ENCODE measurements around the gene KRT12.
"Not testable (repeated sequence)": the region's sequence is repeated elsewhere in the genome, so short reads cannot be mapped to it uniquely, and the experiment has no call there.

The KRT12 gene

GRCh38 chr17:40841246-40841645 lies 25.8 kb downstream of the KRT12 start:
- no peak for DNase-seq

- no peak for DNase-seq
Observed at GRCh38 chr17:40839194-40839593, 27.8 kb downstream of the KRT12 start.

DNA sequence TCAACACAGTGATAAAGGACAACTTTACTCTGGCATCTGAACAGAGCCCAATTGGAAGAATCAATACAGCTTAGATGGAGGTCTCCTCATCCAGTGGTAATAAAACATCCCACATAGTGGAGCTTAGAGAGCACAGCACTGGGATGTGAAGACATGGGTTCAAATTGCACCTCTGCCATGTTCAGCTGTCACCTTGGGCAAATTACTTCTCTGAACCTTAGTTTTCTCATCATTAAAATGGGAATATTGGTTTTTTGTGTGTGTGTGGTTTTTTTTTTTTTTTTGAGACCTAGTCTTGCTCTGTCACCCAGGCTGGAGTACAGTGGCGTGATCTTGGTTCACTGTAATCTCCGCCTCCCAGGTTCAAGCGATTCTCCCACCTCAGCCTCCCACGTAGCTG lies 31.0 kb downstream of the KRT12 start:
- DNase-seq, result no peak

DNA sequence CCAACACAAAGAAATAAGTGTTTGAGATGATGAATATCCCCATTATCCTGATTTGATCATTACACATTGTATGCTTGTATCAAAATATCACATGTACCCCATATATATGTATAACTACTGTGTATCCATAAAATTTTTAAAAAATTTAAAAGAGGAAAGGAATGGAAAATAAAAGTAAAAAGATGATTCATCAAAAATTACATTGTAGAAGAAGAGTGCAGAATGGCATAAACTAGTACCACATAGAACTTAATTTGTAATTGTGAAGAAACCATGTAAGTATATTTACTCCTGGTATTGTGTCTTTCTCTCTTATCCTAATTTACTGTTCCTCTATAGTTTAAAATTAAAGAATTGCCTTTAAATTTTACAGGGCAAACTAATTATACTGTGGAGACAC lies 33.1 kb downstream of the KRT12 start:
- no peak for DNase-seq

- DNase-seq, result no peak
Observed at GRCh38 chr17:40832840-40833239, 34.2 kb downstream of the KRT12 start.

- no peak for DNase-seq
Observed at GRCh38 chr17:40830085-40830776, 36.8 kb downstream of the KRT12 start.

- DNase-seq, result no peak
Observed at GRCh38 chr17:40828454-40829044, 38.5 kb downstream of the KRT12 start.

GRCh38 chr17:40827746-40828453 lies 39.1 kb downstream of the KRT12 start:
- no peak for DNase-seq

DNA sequence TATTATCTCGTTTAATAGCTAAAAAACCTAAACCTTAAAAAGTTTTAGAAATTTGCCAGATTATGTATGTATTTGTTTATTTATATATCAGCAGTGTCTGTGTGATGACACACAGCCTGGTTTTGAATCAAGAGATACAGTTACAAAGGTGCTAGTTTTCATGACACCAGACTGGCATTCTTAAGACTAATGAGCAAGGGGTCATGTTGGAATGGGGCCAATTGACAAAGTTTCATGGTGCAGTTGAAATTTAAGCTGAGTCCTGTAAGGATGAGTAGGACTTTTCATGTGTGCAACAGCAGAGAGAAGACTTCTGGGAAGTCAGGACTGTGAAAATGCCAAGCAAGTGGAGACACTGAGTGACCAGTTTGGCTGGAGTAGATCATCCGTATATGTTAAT lies 41.4 kb downstream of the KRT12 start:
- DNase-seq, result no peak

DNA sequence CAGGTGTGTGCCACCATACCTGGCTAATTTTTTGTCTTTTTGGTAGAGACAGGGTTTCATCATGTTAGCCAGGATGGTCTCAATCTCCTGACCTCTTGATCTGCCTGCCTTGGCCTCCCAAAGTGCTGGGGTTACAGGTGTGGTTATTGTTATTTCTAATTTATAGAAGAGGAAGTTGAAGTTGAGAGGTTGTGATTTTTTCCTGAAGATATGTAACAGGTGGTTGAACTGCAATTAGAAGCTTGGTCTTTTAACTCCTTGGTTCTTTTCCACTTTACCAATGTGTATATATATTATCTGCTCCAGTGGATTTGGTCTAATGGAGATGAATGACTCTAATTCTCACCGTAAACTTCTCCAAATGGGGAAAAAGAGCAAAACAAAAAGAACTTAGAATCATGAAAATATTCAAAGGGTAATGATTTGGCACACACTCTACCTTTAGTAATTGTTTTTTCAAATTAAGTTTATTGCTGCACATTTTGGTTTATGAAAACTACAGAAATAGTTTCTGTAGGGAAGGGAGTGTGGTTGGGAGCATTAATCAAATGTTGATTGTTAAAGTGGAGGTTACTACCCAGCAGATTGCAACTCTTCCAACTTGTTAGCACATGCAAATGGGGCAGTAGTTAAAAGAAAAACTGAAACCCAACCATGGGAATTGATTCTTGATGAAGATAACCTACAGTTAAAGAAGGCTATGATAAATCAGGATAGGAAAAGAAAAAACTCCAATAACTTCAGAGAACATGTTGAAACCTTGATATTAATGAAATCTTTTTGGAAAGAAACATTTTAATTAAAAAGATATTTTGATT lies 42.8 kb downstream of the KRT12 start:
- DNase-seq, result no peak

- no peak for DNase-seq
Observed at GRCh38 chr17:40822132-40822812, 44.8 kb downstream of the KRT12 start, which contains the start of gene KRT10. Gene KRT10, minus strand, starts transcription at chr17:40822614. Its CDS starts 29 bp downstream, at chr17:40822585.

GRCh38 chr17:40821536-40821935 lies 45.5 kb downstream of the KRT12 start:
- no peak for DNase-seq

- DNase-seq, result no peak
Observed at GRCh38 chr17:40820228-40820838, 46.7 kb downstream of the KRT12 start.

- peak in 1 of 2 experiments; percentile 2 for DNase-seq
Observed at GRCh38 chr17:40819528-40820125, 47.4 kb downstream of the KRT12 start.

DNA sequence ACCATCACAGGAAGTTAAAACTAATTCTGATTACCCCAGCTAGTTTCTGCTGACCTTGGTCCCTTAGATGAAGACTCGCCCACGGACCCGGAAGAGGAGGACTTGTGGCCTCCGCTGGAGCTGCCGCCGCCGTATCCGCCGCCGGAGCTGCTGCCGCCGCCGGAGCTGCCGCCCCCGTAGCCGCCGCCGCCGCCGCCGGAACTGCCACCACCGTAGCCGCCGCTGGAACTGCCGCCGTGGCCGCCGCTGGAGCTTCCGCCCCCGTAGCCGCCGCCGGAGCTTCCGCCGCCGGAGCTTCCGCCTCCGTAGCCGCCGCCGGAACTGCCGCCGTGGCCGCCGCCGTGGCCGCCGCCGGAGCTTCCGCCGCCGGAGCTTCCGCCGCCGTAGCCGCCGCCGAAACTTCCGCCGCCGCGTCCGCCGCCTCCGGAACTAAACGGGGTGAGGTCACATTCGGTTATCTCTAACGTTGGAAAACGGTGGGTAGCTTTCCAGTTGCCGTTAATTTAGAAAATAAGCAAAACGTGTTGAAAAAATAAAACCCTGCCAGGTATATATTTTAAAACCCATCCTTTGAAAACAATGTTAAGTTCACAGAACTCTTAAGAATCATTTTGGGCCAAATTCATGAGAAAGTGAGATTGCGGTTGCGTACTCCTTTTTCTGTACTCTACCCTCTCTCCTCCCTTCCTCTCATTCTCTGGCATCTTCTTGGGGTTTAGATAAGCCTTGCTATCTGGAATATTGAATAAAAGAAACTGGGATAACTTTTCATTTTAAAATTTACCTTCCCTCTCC lies 48.1 kb downstream of the KRT12 start:
- peak; percentile 52 to 71 for DNase-seq

GRCh38 chr17:40818343-40818732 lies 48.7 kb downstream of the KRT12 start:
- no peak for DNase-seq

DNA sequence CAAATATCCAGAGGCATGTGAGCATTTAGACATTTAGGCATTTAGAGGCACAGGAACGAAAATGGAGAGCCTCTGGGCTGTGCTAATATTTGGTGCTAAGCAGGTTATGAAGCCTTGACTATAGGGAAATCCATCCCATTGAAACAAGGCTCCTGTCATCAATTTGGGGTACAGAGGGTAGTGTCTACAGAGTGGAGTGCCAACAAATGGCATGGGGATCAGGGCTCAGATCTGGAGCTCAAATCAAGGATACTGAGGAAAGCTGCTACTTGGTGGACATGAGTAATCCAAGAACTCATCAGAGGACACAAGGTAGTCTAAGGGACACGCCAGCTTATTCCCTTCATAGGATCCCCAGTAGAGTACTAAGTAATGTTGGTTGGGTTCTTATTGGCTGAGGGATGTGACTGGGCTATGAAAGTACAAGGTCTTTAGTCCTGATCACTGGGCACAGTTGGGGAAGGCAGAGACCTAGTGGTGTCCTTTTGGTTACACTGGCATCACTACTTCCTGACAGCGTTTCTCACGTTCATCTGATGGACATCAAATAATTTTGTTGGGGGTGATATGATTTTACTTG lies 49.8 kb downstream of the KRT12 start:
- DNase-seq, result no peak

GRCh38 chr17:40816569-40816968 lies 50.5 kb downstream of the KRT12 start:
- no peak for DNase-seq

DNA sequence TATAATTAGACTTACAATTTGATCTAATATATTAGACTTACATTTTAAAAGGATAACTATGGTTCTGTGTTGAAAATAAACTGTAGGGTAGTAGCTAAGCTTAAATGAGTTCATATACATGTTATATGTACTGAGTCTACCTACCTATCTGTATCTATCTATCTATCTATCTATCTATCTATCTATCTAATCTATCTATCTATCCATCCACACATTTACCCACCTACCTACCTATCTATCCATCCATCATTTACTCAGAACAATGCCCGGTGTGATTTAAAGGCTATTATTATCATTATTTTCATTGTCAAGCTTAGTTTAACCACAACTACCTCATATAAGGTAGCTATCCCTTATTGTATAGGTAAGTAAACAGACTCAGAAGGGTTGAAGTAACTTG lies 51.6 kb downstream of the KRT12 start:
- DNase-seq, result no peak

GRCh38 chr17:40814657-40815056 lies 52.4 kb downstream of the KRT12 start:
- not testable (repeated sequence) for DNase-seq

DNA sequence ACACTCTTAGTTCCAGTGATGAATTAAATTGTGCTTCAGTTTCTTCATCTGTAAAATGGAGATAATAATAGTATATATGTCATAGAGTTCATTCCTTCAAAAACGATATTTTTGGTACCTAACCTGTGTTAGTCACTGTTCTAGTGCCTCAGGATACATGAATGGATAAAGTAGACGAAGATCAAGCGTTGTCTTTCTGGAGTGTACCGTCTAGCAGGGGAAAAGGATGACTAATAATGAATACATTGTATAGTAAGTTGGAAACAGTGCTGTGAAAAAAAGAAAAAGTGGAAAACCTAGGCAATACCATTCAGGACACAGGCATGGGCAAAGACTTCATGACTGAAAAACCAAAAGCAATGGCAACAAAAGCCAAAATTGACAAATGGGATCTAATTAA lies 53.2 kb downstream of the KRT12 start:
- no peak for DNase-seq
